Tibial artery (tissue), 4 donors: ENCODE measurements around the gene METTL4.

Source experiments
- DNase-seq, 2 donors: peaks; one replicate each; pipeline ENCODE4 v3.0.0-alpha.2; 2019
- H3K27ac ChIP-seq, 2 donors: fragments of 200-600 bp; sonication (generic) in 1 of 2; 1 replicate in 1 of 2; 2 replicates in 1 of 2; pipeline ENCODE4 v1.5.1; 2018 to 2019; ENCODE audit warnings: mild to moderate bottlenecking in 1 of 2
- H3K27me3 ChIP-seq, 2 donors: fragments of 200-600 bp; sonication (generic) in 1 of 2; one replicate each; pipeline versions ENCODE4 v1.5.1 to v1.6.0; 2016 to 2019
- H3K36me3 ChIP-seq, 3 donors: fragments of 200-600 bp; sonication (generic) in 2 of 3; one replicate each; pipeline ENCODE4 v1.5.1; 2016 to 2019; ENCODE audit warnings: mild to moderate bottlenecking in 2 of 3
- H3K4me1 ChIP-seq, 4 donors: fragments of 200-600 bp; sonication (generic) in 2 of 4; 1 replicate in 3 of 4; 2 replicates in 1 of 4; pipeline ENCODE4 v1.5.1; 2016 to 2019
- H3K4me3 ChIP-seq, 2 donors: fragments of 200-600 bp; sonication (generic) in 1 of 2; 1 replicate in 1 of 2; 2 replicates in 1 of 2; pipeline ENCODE4 v1.5.1; 2018 to 2019; ENCODE audit warnings: mild to moderate bottlenecking in 2 of 2
- H3K9me3 ChIP-seq, 3 donors: fragments of 200-600 bp; sonication (generic) in 1 of 3; one replicate each; pipeline ENCODE4 v1.5.1; 2016 to 2019
- intact Hi-C: fragments of 100-400 bp; cut with DNase I; formaldehyde crosslinking; loops from one replicate; pipeline ENCODE4 v1.15.0; 2023; ENCODE audit warnings: low total_unique reads
- TF ChIP-seq, protein P1 (sequence below), 2 experiments: fragments of 200-600 bp in 1 of 2; fragments of 450-650 bp in 1 of 2; IDR thresholded peaks; one replicate each; pipeline ENCODE4 v1.5.1; 2017 to 2019; ENCODE audit warnings: antibody characterized with exemption in 2 of 2, mild to moderate bottlenecking in 1 of 2, moderate library complexity in 1 of 2

The METTL4 gene

DNA sequence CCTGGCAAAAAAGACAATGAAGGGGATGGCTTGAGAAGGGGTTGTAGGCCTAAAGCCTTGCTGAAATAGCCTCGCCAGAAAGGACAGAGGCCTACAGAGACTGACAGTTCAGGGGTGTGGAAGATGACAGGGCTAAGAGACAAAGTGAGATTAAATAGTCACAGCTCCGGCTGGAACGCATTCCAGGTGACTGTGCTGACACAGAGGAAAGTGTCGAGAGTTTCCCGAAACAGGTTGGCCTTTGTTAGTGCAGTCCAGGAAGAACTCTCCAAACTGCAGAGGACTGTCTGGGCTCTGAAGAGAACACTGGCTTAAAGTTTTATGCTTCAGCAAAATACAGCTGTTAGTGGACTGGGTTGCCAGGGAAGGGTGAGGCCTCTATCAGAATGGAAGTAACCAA, 52.8 kb downstream of the METTL4 start:
- Histone ChIP-seq H3K9me3 (no peaks in the 10 kb centered on the region), H3K4me3 (no peak overlapping the region), H3K27me3 (no peaks in the 10 kb centered on the region), H3K27ac (no peak overlapping the region), H3K4me1 (peaks cover 0 to 16% (median 4%) of the 10 kb centered on the region in 4 donors), H3K36me3 (no peaks in the 10 kb centered on the region)
- DNase-seq = no peak
- intact Hi-C loops = no loop called here
- TF ChIP-seq, protein P1, sequence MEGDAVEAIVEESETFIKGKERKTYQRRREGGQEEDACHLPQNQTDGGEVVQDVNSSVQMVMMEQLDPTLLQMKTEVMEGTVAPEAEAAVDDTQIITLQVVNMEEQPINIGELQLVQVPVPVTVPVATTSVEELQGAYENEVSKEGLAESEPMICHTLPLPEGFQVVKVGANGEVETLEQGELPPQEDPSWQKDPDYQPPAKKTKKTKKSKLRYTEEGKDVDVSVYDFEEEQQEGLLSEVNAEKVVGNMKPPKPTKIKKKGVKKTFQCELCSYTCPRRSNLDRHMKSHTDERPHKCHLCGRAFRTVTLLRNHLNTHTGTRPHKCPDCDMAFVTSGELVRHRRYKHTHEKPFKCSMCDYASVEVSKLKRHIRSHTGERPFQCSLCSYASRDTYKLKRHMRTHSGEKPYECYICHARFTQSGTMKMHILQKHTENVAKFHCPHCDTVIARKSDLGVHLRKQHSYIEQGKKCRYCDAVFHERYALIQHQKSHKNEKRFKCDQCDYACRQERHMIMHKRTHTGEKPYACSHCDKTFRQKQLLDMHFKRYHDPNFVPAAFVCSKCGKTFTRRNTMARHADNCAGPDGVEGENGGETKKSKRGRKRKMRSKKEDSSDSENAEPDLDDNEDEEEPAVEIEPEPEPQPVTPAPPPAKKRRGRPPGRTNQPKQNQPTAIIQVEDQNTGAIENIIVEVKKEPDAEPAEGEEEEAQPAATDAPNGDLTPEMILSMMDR (IDR thresholded peaks at IDR 0.05) = no peak

GRCh38 chr18:2515908-2516625, 55.2 kb downstream of the METTL4 start:
- intact Hi-C loops = no loop called here
- no peak overlapping the region for H3K27ac ChIP-seq
- TF ChIP-seq, protein P1 (IDR thresholded peaks at IDR 0.05) = no peak

GRCh38 chr18:2515171-2515787, 56.0 kb downstream of the METTL4 start:
- intact Hi-C loops = no loop called here
- TF ChIP-seq, protein P1 (IDR thresholded peaks at IDR 0.05) = no peak
- DNase-seq = no peak
- H3K36me3 ChIP-seq = no peaks in the 10 kb centered on the region
- H3K4me3 ChIP-seq = no peak overlapping the region
- no peaks in the 10 kb centered on the region for H3K9me3 ChIP-seq
- H3K4me1 ChIP-seq = peaks cover 0 to 16% (median 4%) of the 10 kb centered on the region in 4 donors
- no peaks in the 10 kb centered on the region for H3K27me3 ChIP-seq
- H3K27ac ChIP-seq = no peak overlapping the region

More at GRCh38 chr18:2515908-2516625, 55.2 kb downstream of the METTL4 start:
- H3K4me1 ChIP-seq = peaks cover 0 to 16% (median 4%) of the 10 kb centered on the region in 4 donors
- H3K4me3 ChIP-seq = no peak overlapping the region
- no peaks in the 10 kb centered on the region for H3K36me3 ChIP-seq
- no peaks in the 10 kb centered on the region for H3K9me3 ChIP-seq
- no peak for DNase-seq
- no peaks in the 10 kb centered on the region for H3K27me3 ChIP-seq

DNA sequence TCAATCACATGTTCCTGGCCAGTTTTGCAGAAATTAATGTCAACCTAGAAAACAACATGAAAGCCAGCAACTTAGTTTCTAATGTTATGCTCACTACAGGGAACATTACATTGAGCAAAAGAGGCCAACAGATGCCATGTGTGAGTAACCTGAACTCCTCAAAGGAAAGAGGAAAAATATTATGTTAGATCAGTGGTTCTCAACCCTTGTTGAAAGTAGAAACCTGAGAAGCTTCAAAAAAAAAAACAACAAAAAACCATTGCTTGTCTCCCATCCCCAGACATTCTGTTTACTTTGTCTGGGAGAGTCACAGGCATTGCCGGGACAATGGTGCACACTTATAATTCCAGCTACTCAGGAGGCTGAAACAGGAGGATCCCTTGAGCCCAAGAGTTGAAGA, 57.7 kb downstream of the METTL4 start:
- Histone ChIP-seq H3K4me3 (no peak overlapping the region), H3K36me3 (no peaks in the 10 kb centered on the region), H3K4me1 (peaks cover 0 to 16% (median 4%) of the 10 kb centered on the region in 4 donors), H3K27ac (no peak overlapping the region), H3K27me3 (no peaks in the 10 kb centered on the region), H3K9me3 (no peaks in the 10 kb centered on the region)
- TF ChIP-seq, protein P1 (IDR thresholded peaks at IDR 0.05) = no peak
- no peak for DNase-seq
- intact Hi-C loops = no loop called here

DNA sequence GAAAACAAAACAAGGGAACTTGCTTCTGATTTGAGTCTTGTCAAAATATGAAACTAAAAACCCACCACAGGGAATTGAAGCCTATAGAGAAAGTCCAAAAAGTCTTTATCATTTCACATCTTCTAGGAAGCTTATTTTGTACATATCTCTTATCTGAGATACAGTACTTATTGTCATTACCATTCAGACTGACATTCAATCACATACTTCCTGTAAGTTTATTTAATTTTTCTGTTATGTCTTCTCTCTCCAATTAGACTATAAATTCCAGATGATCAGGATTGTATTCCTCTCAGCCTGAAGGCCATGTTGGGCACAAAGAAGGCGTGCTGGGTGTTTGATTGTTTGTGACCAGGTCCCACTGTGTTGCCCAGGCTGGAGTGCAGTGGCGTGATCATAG, 59.2 kb downstream of the METTL4 start:
- intact Hi-C loops = no loop called here
- no peaks in the 10 kb centered on the region for H3K27me3 ChIP-seq
- TF ChIP-seq, protein P1 (IDR thresholded peaks at IDR 0.05) = no peak

More for the DNA sequence above, 59.2 kb downstream of the METTL4 start:
- Histone ChIP-seq H3K9me3 (no peaks in the 10 kb centered on the region), H3K36me3 (no peaks in the 10 kb centered on the region), H3K4me3 (no peak overlapping the region), H3K27ac (no peak overlapping the region), H3K4me1 (peaks cover 0 to 16% (median 4%) of the 10 kb centered on the region in 4 donors)
- no peak for DNase-seq
